ENCODE measurements around the gene METTL14.

The METTL14 gene

DNA sequence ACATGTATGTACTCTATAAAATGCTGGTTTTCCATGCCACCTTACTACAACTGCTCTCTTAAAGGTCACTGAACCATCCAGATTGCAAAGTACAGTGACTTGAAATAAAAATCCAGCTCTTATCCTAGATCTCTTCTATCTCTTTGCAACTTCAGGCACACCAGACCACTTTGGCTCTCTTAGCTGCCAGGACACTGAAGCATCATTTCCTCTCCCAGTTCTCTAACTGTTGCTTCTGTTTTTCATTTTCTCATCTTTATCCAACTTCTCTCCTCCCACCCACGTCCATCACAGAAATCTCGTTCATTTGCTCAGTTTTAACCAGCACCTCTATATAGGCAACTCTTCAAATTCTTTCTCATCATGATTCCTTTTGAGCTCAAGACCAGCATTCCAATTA is 74.3 kb downstream of the METTL14 start:
- DNase-seq (ENCODE audit: low read depth in 2 of 2): no peak

DNA sequence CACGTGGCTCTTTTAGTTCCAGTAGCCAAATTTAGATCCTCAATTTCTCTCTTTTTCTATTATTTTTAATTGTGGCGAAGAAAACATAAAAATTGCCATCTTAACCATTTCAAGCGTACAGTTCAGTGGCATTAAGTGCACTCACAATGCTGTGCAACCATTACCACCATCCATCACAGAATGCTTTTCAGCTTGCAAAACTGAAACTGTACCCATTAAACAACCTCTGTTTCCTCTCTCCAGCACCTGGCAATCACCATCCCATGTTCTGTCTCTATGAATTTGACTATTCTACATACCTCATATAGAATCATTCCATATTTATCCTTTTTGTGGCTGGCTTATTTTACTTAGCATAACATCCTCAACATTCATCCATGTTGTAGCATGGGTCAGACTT is 74.9 kb downstream of the METTL14 start:
- no peak for DNase-seq (ENCODE audit: low read depth in 2 of 2)

DNA sequence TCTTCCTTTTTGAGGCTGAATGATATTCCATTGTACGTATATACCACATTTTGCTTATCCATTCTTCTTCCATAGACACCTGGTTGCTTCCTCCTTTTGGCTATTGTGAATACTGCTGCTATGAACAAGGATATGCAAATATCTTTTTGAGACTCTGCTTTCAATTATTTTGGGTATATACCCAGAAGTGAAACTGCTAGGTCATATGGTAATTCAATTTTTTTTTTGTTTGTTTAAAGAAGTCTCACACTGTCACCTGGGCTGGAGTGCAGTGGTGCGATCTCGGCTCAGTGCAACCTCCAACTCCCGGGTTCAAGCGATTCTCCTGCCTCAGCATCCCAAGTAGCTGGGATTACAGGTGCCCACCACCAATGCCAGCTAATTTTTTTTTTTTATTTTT is 75.3 kb downstream of the METTL14 start:
- no peak for DNase-seq (ENCODE audit: low read depth in 2 of 2)

DNA sequence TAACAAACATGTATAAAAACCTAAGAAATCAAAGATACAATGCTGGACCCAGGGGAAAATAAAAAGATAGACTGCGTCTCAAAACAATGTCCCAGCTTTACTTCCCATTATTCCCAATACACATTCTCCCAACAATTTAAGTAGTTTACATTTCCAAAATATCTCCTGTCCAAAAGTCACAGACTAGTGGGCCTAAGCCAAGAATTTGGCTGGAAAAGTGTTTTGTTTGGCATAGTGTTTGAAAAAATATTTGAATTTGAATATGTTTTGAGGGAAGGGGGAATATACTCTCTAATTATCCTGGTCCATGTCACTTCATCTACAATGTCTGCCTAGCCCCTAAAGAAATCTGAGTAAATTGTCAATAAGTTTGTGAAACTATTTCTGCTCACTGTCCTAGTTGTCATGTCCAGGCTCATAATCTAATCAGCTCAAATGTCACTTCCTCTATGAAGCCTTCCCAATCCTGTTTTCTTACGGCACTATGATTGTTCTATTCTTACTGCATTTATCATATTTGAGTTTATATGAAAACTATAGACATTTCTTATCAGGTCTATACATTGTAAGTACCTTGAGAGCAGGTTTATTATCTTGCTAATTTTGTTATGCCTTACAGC is 76.3 kb downstream of the METTL14 start:
- DNase-seq (ENCODE audit: low read depth in 2 of 2): no peak

DNA sequence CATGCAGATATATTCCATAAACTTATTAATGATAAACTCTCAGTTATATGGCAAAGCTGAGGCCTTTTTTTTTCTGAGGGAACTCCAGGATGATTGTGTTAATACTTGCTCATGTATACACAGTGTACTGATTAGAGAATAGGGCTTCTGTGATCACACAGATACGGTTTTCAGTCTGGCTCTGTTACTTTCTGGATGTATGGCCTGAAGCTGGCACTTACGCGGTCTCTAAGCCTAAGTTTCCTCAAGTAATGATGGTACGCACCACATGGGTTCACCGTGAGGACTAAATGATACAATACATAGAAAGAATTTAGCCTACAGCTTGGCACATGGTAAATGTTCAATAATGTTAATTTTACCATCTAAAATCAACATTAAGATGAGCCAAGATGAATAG is 77.0 kb downstream of the METTL14 start:
- DNase-seq (ENCODE audit: low read depth in 2 of 2): no peak

DNA sequence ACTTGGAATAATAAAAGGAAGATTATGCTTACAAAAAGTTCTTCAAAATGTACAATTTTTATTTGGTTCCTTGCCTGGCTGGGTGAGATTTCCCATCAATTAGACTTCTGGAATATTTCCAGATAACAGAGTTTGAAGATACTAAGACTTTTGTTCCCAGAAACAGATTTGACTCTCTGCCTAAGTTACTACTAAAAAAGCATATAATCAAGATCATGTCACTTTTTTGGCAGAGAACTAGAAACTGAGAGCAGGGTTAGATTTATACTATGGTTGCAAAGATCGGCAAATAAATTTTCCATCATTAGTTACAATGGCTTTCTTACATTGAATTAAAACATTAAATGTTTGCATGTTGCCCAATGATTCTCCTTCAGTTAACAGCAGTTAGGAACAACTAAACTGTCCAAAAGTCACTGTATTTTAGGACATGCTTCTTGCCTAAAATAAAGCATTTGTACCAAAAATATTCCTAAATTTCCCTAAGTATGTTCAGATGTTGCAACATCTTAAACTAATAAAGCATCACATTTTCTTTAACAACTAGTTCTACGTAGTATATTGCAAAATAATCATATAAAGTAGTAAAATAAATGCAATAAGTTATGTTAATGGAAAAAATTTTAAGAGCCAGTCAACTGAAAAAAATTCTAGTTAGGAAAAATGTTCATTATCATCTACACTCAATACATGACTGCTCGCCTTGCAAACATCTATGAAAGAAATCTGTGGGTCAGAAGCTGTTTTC is 77.7 kb downstream of the METTL14 start:
- no peak for DNase-seq (ENCODE audit: low read depth in 2 of 2)
